ENCODE results near the gene GSTCD.
"Not testable (repeated sequence)": the region's sequence is repeated elsewhere in the genome, so short reads cannot be mapped to it uniquely, and the experiment has no call there.

GSTCD gene

GRCh38 chr4:105836537-105836936, 128.0 kb downstream of the GSTCD start:
- no peak overlapping the region for H3K4me3 ChIP-seq (ENCODE audit: low read depth, low read length)
- TF ChIP-seq CTCF (IDR thresholded peaks at IDR 0.05; ENCODE audit: borderline replicate concordance, insufficient read depth, low read depth, low read length), result no peak

GRCh38 chr4:105837037-105837436, 128.5 kb downstream of the GSTCD start:
- no peak for TF ChIP-seq CTCF (IDR thresholded peaks at IDR 0.05; ENCODE audit: borderline replicate concordance, insufficient read depth, low read depth, low read length)
- H3K4me3 ChIP-seq (ENCODE audit: low read depth, low read length), result no peak overlapping the region

GRCh38 chr4:105838082-105838481, 129.5 kb downstream of the GSTCD start:
- no peak overlapping the region for H3K4me3 ChIP-seq (ENCODE audit: low read depth, low read length)
- no peak for TF ChIP-seq CTCF (IDR thresholded peaks at IDR 0.05; ENCODE audit: borderline replicate concordance, insufficient read depth, low read depth, low read length)

GRCh38 chr4:105840426-105841174, 132.0 kb downstream of the GSTCD start:
- no peak overlapping the region for H3K4me3 ChIP-seq (ENCODE audit: low read depth, low read length)
- TF ChIP-seq CTCF (IDR thresholded peaks at IDR 0.05; ENCODE audit: borderline replicate concordance, insufficient read depth, low read depth, low read length), result no peak

GRCh38 chr4:105843941-105844340, 135.4 kb downstream of the GSTCD start:
- TF ChIP-seq CTCF (IDR thresholded peaks at IDR 0.05; ENCODE audit: borderline replicate concordance, insufficient read depth, low read depth, low read length), result no peak
- H3K4me3 ChIP-seq (ENCODE audit: low read depth, low read length), result no peak overlapping the region

GRCh38 chr4:105845559-105845958, 137.0 kb downstream of the GSTCD start:
- no peak overlapping the region for H3K4me3 ChIP-seq (ENCODE audit: low read depth, low read length)
- TF ChIP-seq CTCF (IDR thresholded peaks at IDR 0.05; ENCODE audit: borderline replicate concordance, insufficient read depth, low read depth, low read length), result no peak

- not testable (repeated sequence) for H3K4me3 ChIP-seq (ENCODE audit: low read depth, low read length)
Measured at GRCh38 chr4:105848359-105848758, 139.8 kb downstream of the GSTCD start.

All from GM12875 (cell line).